ENCODE measurements around the gene AOPEP. TPM values are rescaled to one million over a fixed set of nuclear protein-coding genes. Genes with fewer than 3 reads are reported as not detected.

AOPEP gene
- total RNA-seq, 1 donor from 2014 or later: 75.3 TPM

GRCh38 chr9:94859226-94859625 is 132.7 kb downstream of the AOPEP start:
- no peak overlapping the region for H2AFZ ChIP-seq (ENCODE audit: low read depth, low read length)
- DNase-seq (ENCODE audit: low read depth) (no peak), FAIRE-seq (no peak)
- no peaks in the 10 kb centered on the region for H4K20me1 ChIP-seq (ENCODE audit: insufficient read depth, low read length)
- Mint-ChIP-seq H3K27me3 (ENCODE audit: low read depth, unreplicated experiment) (no peaks in the 10 kb centered on the region), H3K27ac (ENCODE audit: unreplicated experiment) (no peak overlapping the region), H3K9me3 (ENCODE audit: unreplicated experiment) (peaks cover 6% of the 10 kb centered on the region), H3K4me1 (ENCODE audit: low read depth, unreplicated experiment) (peaks cover 24% of the 10 kb centered on the region), H3K36me3 (ENCODE audit: low read depth, unreplicated experiment) (peaks cover 9% of the 10 kb centered on the region), H3K4me3 (ENCODE audit: unreplicated experiment) (no peak overlapping the region)
- peaks cover 3% of the 10 kb centered on the region for H3K79me2 ChIP-seq (ENCODE audit: insufficient read depth, low read length)
- H3K36me3 ChIP-seq (ENCODE audit: insufficient read depth, low read length): no peaks in the 10 kb centered on the region
- TF ChIP-seq CTCF (IDR thresholded peaks at IDR 0.05; ENCODE audit: insufficient read depth, low read depth, low read length): no peak
- no peak for TF ChIP-seq EZH2 (IDR thresholded peaks at IDR 0.05; ENCODE audit: insufficient read depth, low read length)
- H3K4me3 ChIP-seq (ENCODE audit: insufficient read depth, low read depth, low read length): no peak overlapping the region
- H3K9me3 ChIP-seq (ENCODE audit: insufficient read depth, low read depth, low read length): no peaks in the 10 kb centered on the region
- peaks cover 20% of the 10 kb centered on the region for H3K4me1 ChIP-seq (ENCODE audit: insufficient read depth, low read length)
- H3K27me3 ChIP-seq (ENCODE audit: insufficient read depth, low read length): no peaks in the 10 kb centered on the region
- no peak overlapping the region for H3K4me2 ChIP-seq (ENCODE audit: low read length)
- H3K9ac ChIP-seq (ENCODE audit: low read length): no peak overlapping the region
- H3K27ac ChIP-seq (ENCODE audit: low read depth, low read length): no peak overlapping the region

- Histone ChIP-seq H3K27ac (ENCODE audit: low read depth, low read length) (peak overlapping the region; percentile 70), H3K36me3 (ENCODE audit: insufficient read depth, low read length) (no peaks in the 10 kb centered on the region), H4K20me1 (ENCODE audit: insufficient read depth, low read length) (no peaks in the 10 kb centered on the region), H3K9me3 (ENCODE audit: insufficient read depth, low read depth, low read length) (no peaks in the 10 kb centered on the region), H3K4me1 (ENCODE audit: insufficient read depth, low read length) (peaks cover 22% of the 10 kb centered on the region), H3K9ac (ENCODE audit: low read length) (no peak overlapping the region), H2AFZ (ENCODE audit: low read depth, low read length) (no peak overlapping the region), H3K4me2 (ENCODE audit: low read length) (no peak overlapping the region), H3K79me2 (ENCODE audit: insufficient read depth, low read length) (peaks cover 3% of the 10 kb centered on the region), H3K27me3 (ENCODE audit: insufficient read depth, low read length) (no peaks in the 10 kb centered on the region), H3K4me3 (ENCODE audit: insufficient read depth, low read depth, low read length) (no peak overlapping the region)
- H3K9me3 Mint-ChIP-seq (ENCODE audit: unreplicated experiment): peaks cover 6% of the 10 kb centered on the region
- no peak overlapping the region for H3K27ac Mint-ChIP-seq (ENCODE audit: unreplicated experiment)
- DNase-seq (ENCODE audit: low read depth) (no peak), FAIRE-seq (no peak)
- H3K36me3 Mint-ChIP-seq (ENCODE audit: low read depth, unreplicated experiment): peaks cover 9% of the 10 kb centered on the region
- peaks cover 25% of the 10 kb centered on the region for H3K4me1 Mint-ChIP-seq (ENCODE audit: low read depth, unreplicated experiment)
- H3K27me3 Mint-ChIP-seq (ENCODE audit: low read depth, unreplicated experiment): no peaks in the 10 kb centered on the region
- peak overlapping the region; percentile 2 for H3K4me3 Mint-ChIP-seq (ENCODE audit: unreplicated experiment)
- TF ChIP-seq CTCF (IDR thresholded peaks at IDR 0.05; ENCODE audit: insufficient read depth, low read depth, low read length) (no peak), EZH2 (IDR thresholded peaks at IDR 0.05; ENCODE audit: insufficient read depth, low read length) (no peak)
Measured at GRCh38 chr9:94859891-94860290, 133.4 kb downstream of the AOPEP start.

GRCh38 chr9:94860678-94861588 is 134.4 kb downstream of the AOPEP start:
- no peaks in the 10 kb centered on the region for H3K27me3 Mint-ChIP-seq (ENCODE audit: low read depth, unreplicated experiment)
- DNase-seq (ENCODE audit: low read depth) (peak; percentile 100), FAIRE-seq (no peak)
- H3K4me3 ChIP-seq (ENCODE audit: insufficient read depth, low read depth, low read length): no peak overlapping the region
- H4K20me1 ChIP-seq (ENCODE audit: insufficient read depth, low read length): no peaks in the 10 kb centered on the region
- H3K27ac Mint-ChIP-seq (ENCODE audit: unreplicated experiment): peak overlapping the region; percentile 30
- no peak overlapping the region for H3K4me3 Mint-ChIP-seq (ENCODE audit: unreplicated experiment)
- peaks cover 6% of the 10 kb centered on the region for H3K9me3 Mint-ChIP-seq (ENCODE audit: unreplicated experiment)
- H3K27me3 ChIP-seq (ENCODE audit: insufficient read depth, low read length): no peaks in the 10 kb centered on the region
- peaks cover 33% of the 10 kb centered on the region for H3K4me1 ChIP-seq (ENCODE audit: insufficient read depth, low read length)
- no peaks in the 10 kb centered on the region for H3K36me3 ChIP-seq (ENCODE audit: insufficient read depth, low read length)
- peaks cover 9% of the 10 kb centered on the region for H3K36me3 Mint-ChIP-seq (ENCODE audit: low read depth, unreplicated experiment)
- no peak overlapping the region for H2AFZ ChIP-seq (ENCODE audit: low read depth, low read length)
- H3K27ac ChIP-seq (ENCODE audit: low read depth, low read length): peak overlapping the region; percentile 70
- TF ChIP-seq EZH2 (IDR thresholded peaks at IDR 0.05; ENCODE audit: insufficient read depth, low read length): no peak
- no peak for TF ChIP-seq CTCF (IDR thresholded peaks at IDR 0.05; ENCODE audit: insufficient read depth, low read depth, low read length)
- peaks cover 3% of the 10 kb centered on the region for H3K79me2 ChIP-seq (ENCODE audit: insufficient read depth, low read length)
- H3K9me3 ChIP-seq (ENCODE audit: insufficient read depth, low read depth, low read length): no peaks in the 10 kb centered on the region
- peak overlapping the region; percentile 48 for H3K9ac ChIP-seq (ENCODE audit: low read length)
- H3K4me1 Mint-ChIP-seq (ENCODE audit: low read depth, unreplicated experiment): peaks cover 32% of the 10 kb centered on the region
- peak overlapping the region; percentile 40 for H3K4me2 ChIP-seq (ENCODE audit: low read length)

Data from astrocyte (in vitro differentiated cells and primary cell).